GM23338 (cell line): ENCODE results near the gene CAMSAP3. TPM values are rescaled to one million over a fixed set of nuclear protein-coding genes. Genes with fewer than 3 reads are reported as not detected.

Source experiments
- ATAC-seq: fragments of 200-7000 bp; cut with Tn5 transposase; 3 replicates; pipeline ENCODE4 v1.9.1; 2020
- DNase-seq: peaks from one replicate; pipeline ENCODE4 v3.0.0-alpha.2; 2015; ENCODE audit warnings: low spot score
- H2AFZ ChIP-seq: fragments of 200-600 bp; sonication (generic); 2 replicates; pipeline ENCODE4 v1.8.0; 2016; ENCODE audit warnings: antibody characterized with exemption, mild to moderate bottlenecking, moderate library complexity
- H3F3A ChIP-seq: fragments of 200-600 bp; sonication (generic); replicated peaks from 2 replicates; pipeline ENCODE4 v1.8.0; 2017; ENCODE audit warnings: antibody characterized with exemption, mixed run types, low read depth
- H3K27ac ChIP-seq: fragments of 200-600 bp; sonication (generic); 2 replicates; pipeline ENCODE4 v1.6.1; 2016; ENCODE audit warnings: low read depth
- H3K27me3 ChIP-seq: fragments of 200-600 bp; sonication (generic); 2 replicates; pipeline ENCODE4 v1.8.0; 2016; ENCODE audit warnings: mild to moderate bottlenecking, mixed run types, moderate library complexity; ENCODE audit not compliant: insufficient read depth
- H3K36me3 ChIP-seq: fragments of 200-600 bp; sonication (generic); 2 replicates; pipeline ENCODE4 v1.8.0; 2016; ENCODE audit warnings: mild to moderate bottlenecking; ENCODE audit not compliant: insufficient read depth
- H3K4me1 ChIP-seq: fragments of 200-600 bp; sonication (generic); 2 replicates; pipeline ENCODE4 v1.8.0; 2016; ENCODE audit warnings: mild to moderate bottlenecking, moderate library complexity; ENCODE audit not compliant: insufficient read depth
- H3K4me2 ChIP-seq: fragments of 200-600 bp; sonication (generic); 2 replicates; pipeline ENCODE4 v1.7.1; 2017; ENCODE audit warnings: mixed run types
- H3K4me3 ChIP-seq: fragments of 200-600 bp; sonication (generic); 2 replicates; pipeline ENCODE4 v1.6.1; 2016; ENCODE audit warnings: mixed run types
- H3K79me2 ChIP-seq: fragments of 200-600 bp; sonication (generic); replicated peaks from 2 replicates; pipeline ENCODE4 v1.8.0; 2017; ENCODE audit warnings: mild to moderate bottlenecking; ENCODE audit not compliant: insufficient read depth
- H3K9me2 ChIP-seq: fragments of 200-600 bp; sonication (generic); 2 replicates; pipeline ENCODE4 v1.8.0; 2017; ENCODE audit not compliant: insufficient read depth
- H4K20me1 ChIP-seq: fragments of 200-600 bp; sonication (generic); replicated peaks from 2 replicates; pipeline ENCODE4 v1.8.0; 2017; ENCODE audit warnings: mild to moderate bottlenecking; ENCODE audit not compliant: insufficient read depth
- H3K27ac Mint-ChIP-seq: 2 replicates; pipeline ENCODE4 v1.8.0; 2020; ENCODE audit warnings: inconsistent platforms, mild to moderate bottlenecking, moderate library complexity, mixed read lengths
- H3K27me3 Mint-ChIP-seq: 3 replicates; pipeline ENCODE4 v1.8.0; 2022; ENCODE audit warnings: low read depth, mild to moderate bottlenecking, moderate library complexity, mixed read lengths, inconsistent platforms; ENCODE audit not compliant: insufficient read depth, poor library complexity
- H3K36me3 Mint-ChIP-seq: 3 replicates; pipeline ENCODE4 v1.8.0; 2021; ENCODE audit warnings: low read depth, mild to moderate bottlenecking, inconsistent platforms, moderate library complexity, mixed read lengths
- H3K4me1 Mint-ChIP-seq: 3 replicates; pipeline ENCODE4 v1.8.0; 2020; ENCODE audit warnings: mild to moderate bottlenecking, inconsistent platforms, mixed read lengths
- H3K4me3 Mint-ChIP-seq: 3 replicates; pipeline ENCODE4 v1.8.0; 2021; ENCODE audit warnings: moderate library complexity, mild to moderate bottlenecking, inconsistent platforms, mixed read lengths
- H3K9me3 Mint-ChIP-seq: 3 replicates; pipeline ENCODE4 v1.8.0; 2020; ENCODE audit warnings: moderate library complexity, mild to moderate bottlenecking, inconsistent platforms, mixed read lengths
- CREB1 ChIP-seq: fragments of 250-450 bp; sonication (Bioruptor Pico); IDR thresholded peaks from 2 replicates; pipeline ENCODE4 v1.5.0; 2020; ENCODE audit warnings: low read depth, mild to moderate bottlenecking, moderate library complexity
- CTCF ChIP-seq, 2 experiments: fragments of 200-600 bp in 1 of 2; sonication (generic) in 1 of 2; conservative IDR thresholded peaks; 2 replicates each; pipeline versions ENCODE4 v1.5.1 to v1.6.1; 2016 to 2017; ENCODE audit warnings: antibody characterized with exemption in 2 of 2, low read depth in 2 of 2, mild to moderate bottlenecking in 2 of 2, moderate library complexity in 1 of 2
- ETS1 ChIP-seq: IDR thresholded peaks from 2 replicates; pipeline ENCODE4 v1.6.1; 2016; ENCODE audit warnings: antibody characterized with exemption
- EZH2 ChIP-seq: fragments of 200-600 bp; sonication (generic); IDR thresholded peaks from one replicate; pipeline ENCODE4 v1.8.0; 2017; ENCODE audit warnings: antibody characterized with exemption, mild to moderate bottlenecking, low read depth; ENCODE audit not compliant: unreplicated experiment
- EZH2phosphoT487 ChIP-seq: fragments of 200-600 bp; sonication (generic); IDR thresholded peaks from one replicate; pipeline ENCODE4 v1.8.1; 2018; ENCODE audit warnings: antibody characterized with exemption; ENCODE audit not compliant: unreplicated experiment
- JUNB ChIP-seq: IDR thresholded peaks from one replicate; pipeline ENCODE4 v1.6.1; 2016; ENCODE audit warnings: antibody characterized with exemption; ENCODE audit not compliant: unreplicated experiment
- NANOG ChIP-seq: IDR thresholded peaks from 2 replicates; pipeline ENCODE4 v1.6.1; 2016; ENCODE audit warnings: antibody characterized with exemption, borderline replicate concordance
- POLR2AphosphoS5 ChIP-seq: IDR thresholded peaks from 2 replicates; pipeline ENCODE4 v1.6.1; 2016; ENCODE audit warnings: antibody characterized with exemption, low read depth
- STAT1 ChIP-seq: IDR thresholded peaks from one replicate; pipeline ENCODE4 v1.6.1; 2016; ENCODE audit warnings: antibody characterized with exemption; ENCODE audit not compliant: unreplicated experiment
- ZNF114 ChIP-seq: fragments of 250-450 bp; sonication (Bioruptor Pico); IDR thresholded peaks from 2 replicates; pipeline ENCODE4 v1.5.0; 2020; ENCODE audit warnings: mild to moderate bottlenecking, moderate library complexity
- ZNF331 ChIP-seq: fragments of 250-450 bp; sonication (Bioruptor Pico); IDR thresholded peaks from 2 replicates; pipeline ENCODE4 v1.5.0; 2020; ENCODE audit warnings: low read depth, mild to moderate bottlenecking, moderate library complexity
- ZNF462 ChIP-seq: fragments of 250-450 bp; sonication (Bioruptor Pico); IDR thresholded peaks from 2 replicates; pipeline ENCODE4 v1.5.0; 2020; ENCODE audit warnings: mild to moderate bottlenecking, moderate library complexity
- polyA plus RNA-seq: library from polyadenylated mRNA; unstranded; fragments of >200 nt; fragmentation: Nextera tagmentation; extraction: Ambion mirVana; gene quantifications from 2 replicates; pipeline ENCODE4 v1.2.1, GENCODE V29; 2016
- total RNA-seq: library from RNA; depleted of rRNA; stranded (reverse); fragments of >200 nt; shearing (Covaris generic); gene quantifications from 2 replicates; pipeline ENCODE4 v1.2.3, GENCODE V29; 2014

The CAMSAP3 gene
- total and polyA plus RNA-seq, 2 experiments from 2014 or later, result 6.4 to 32.2 TPM

- TF ChIP-seq ZNF462, result no peak
- TF ChIP-seq ZNF114 (CRISPR knock-in tag), result no peak
- TF ChIP-seq POLR2AphosphoS5, result no peak
- TF ChIP-seq STAT1, result no peak
- TF ChIP-seq EZH2, result no peak
- TF ChIP-seq EZH2phosphoT487, result no peak
These were observed 711 bp downstream of the CAMSAP3 start (continued) for GRCh38 chr19:7596211-7596937.

- Histone ChIP-seq H3K27me3 (peaks cover 6% of the 10 kb centered on the region; the same call in 1 of the 2 replicates), H3K36me3 (no peaks in the 10 kb centered on the region), H4K20me1 (peaks cover 21% of the 10 kb centered on the region), H3K9me2 (no peaks in the 10 kb centered on the region), H3K4me2 (peak overlapping the region; percentile 96; the same call in 1 of the 2 replicates), H3K27ac (no peak overlapping the region), H3F3A (0 out of 2 replicates have a peak, but pooled peaks cover 2% of the 10 kb centered on the region), H3K4me1 (peaks cover 15% of the 10 kb centered on the region), H3K79me2 (peaks cover 32% of the 10 kb centered on the region), H2AFZ (no peak overlapping the region), H3K4me3 (peak overlapping the region; percentile 87; the same call in 1 of the 2 replicates)
- TF ChIP-seq NANOG (no peak), ZNF114 (CRISPR knock-in tag) (no peak), CREB1 (CRISPR knock-in tag) (no peak), STAT1 (no peak), CTCF (conservative IDR thresholded peaks at IDR 0.05; ENCODE audit: low read depth in 2 of 2) (no peak), ETS1 (no peak), EZH2 (no peak), ZNF331 (CRISPR knock-in tag) (no peak), JUNB (no peak)
- DNase-seq, result no peak
- H3K27me3 Mint-ChIP-seq, result peaks cover 12% of the 10 kb centered on the region
- peak overlapping the region; percentile 76 for H3K4me3 Mint-ChIP-seq
- ATAC-seq, result no peak
- H3K27ac Mint-ChIP-seq, result no peak overlapping the region
- peaks cover 9% of the 10 kb centered on the region; the same call in 2 of the 3 replicates for H3K36me3 Mint-ChIP-seq
- no peaks in the 10 kb centered on the region for H3K9me3 Mint-ChIP-seq
- peaks cover 24% of the 10 kb centered on the region for H3K4me1 Mint-ChIP-seq
These were observed 2.0 kb downstream of the CAMSAP3 start for GRCh38 chr19:7597689-7598088.
